ENCODE results near the gene CELA3A. TPM values are rescaled to one million over a fixed set of nuclear protein-coding genes. Genes with fewer than 3 reads are reported as not detected.

CELA3A gene
- total and polyA plus RNA-seq, 8 donors, result 17,183 to 55,024 (median 32,768) TPM

GRCh38 chr1:22025368-22026155 lies 24.1 kb downstream of the CELA3A start:
- H3K4me3 ChIP-seq, result peak overlapping the region; percentile 34 to 61 (median 36)
- intact Hi-C loops (cut with DNase I), result loop anchor here in 1 of 3 donors (5.0 kb wide), 1 partner anchor 392 kb away; no protein-coding TSS in a partner anchor
- peak overlapping the region; percentile 81 to 97 (median 90) for H3K27ac ChIP-seq
- no peaks in the 10 kb centered on the region for H3K27me3 ChIP-seq
- peaks cover 0 to 11% (median 5%) of the 10 kb centered on the region in 3 donors for H3K36me3 ChIP-seq
- FAIRE-seq, result no peak
- DNase-seq, result peak; percentile 54 to 81 (median 68)
- peak; percentile 73 to 95 (median 80) for ATAC-seq
- no peaks in the 10 kb centered on the region for H3K4me1 ChIP-seq
- TF ChIP-seq CTCF (IDR thresholded peaks at IDR 0.05), result no peak
- WGBS, 2 donors, result 34 to 46% methylated on average over 41 to 42 of the region's 42 CpGs
- H3K9me3 ChIP-seq, result no peaks in the 10 kb centered on the region

GRCh38 chr1:22026924-22027289 lies 25.4 kb downstream of the CELA3A start:
- H3K4me3 ChIP-seq, result no peak overlapping the region
- no peak for ATAC-seq
- H3K36me3 ChIP-seq, result peaks cover 0 to 18% (median 7%) of the 10 kb centered on the region in 3 donors
- DNase-seq, result no peak
- H3K4me1 ChIP-seq, result no peaks in the 10 kb centered on the region
- H3K27me3 ChIP-seq, result no peaks in the 10 kb centered on the region
- H3K9me3 ChIP-seq, result no peaks in the 10 kb centered on the region
- no peak for FAIRE-seq
- intact Hi-C loops (cut with DNase I), result loop anchor here in 1 of 3 donors (5.0 kb wide), 1 partner anchor 390 kb away; no protein-coding TSS in a partner anchor
- WGBS, 2 donors, result 85 to 87% methylated on average over 3 of the region's 3 CpGs
- H3K27ac ChIP-seq, result no peak overlapping the region
- TF ChIP-seq CTCF (IDR thresholded peaks at IDR 0.05), result no peak

GRCh38 chr1:22030057-22030456 lies 28.6 kb downstream of the CELA3A start:
- no peak for DNase-seq
- whole genome bisulfite sequencing, 2 donors, result 74 to 79% methylated on average over 4 of the region's 4 CpGs
- H3K27ac ChIP-seq, result no peak overlapping the region
- ATAC-seq, result no peak
- H3K4me3 ChIP-seq, result no peak overlapping the region
- FAIRE-seq, result no peak
- no peak for TF ChIP-seq CTCF (IDR thresholded peaks at IDR 0.05)
- no peaks in the 10 kb centered on the region for H3K4me1 ChIP-seq
- H3K9me3 ChIP-seq, result no peaks in the 10 kb centered on the region
- H3K36me3 ChIP-seq, result peaks cover 0 to 18% (median 7%) of the 10 kb centered on the region in 3 donors
- no peaks in the 10 kb centered on the region for H3K27me3 ChIP-seq
- intact Hi-C loops (cut with DNase I), result no loop called here

- WGBS, 2 donors, result 74 to 78% methylated on average over 3 of the region's 3 CpGs
- Histone ChIP-seq H3K4me1 (no peaks in the 10 kb centered on the region), H3K27me3 (no peaks in the 10 kb centered on the region)
Measured at GRCh38 chr1:22030473-22030872, 29.0 kb downstream of the CELA3A start.

More at GRCh38 chr1:22030473-22030872, 29.0 kb downstream of the CELA3A start:
- FAIRE-seq (no peak), ATAC-seq (no peak), DNase-seq (peak in 1 of 6 donors; percentile 12)
- Histone ChIP-seq H3K36me3 (peaks cover 0 to 18% (median 7%) of the 10 kb centered on the region in 3 donors), H3K9me3 (no peaks in the 10 kb centered on the region), H3K4me3 (no peak overlapping the region), H3K27ac (no peak overlapping the region)
- TF ChIP-seq CTCF (IDR thresholded peaks at IDR 0.05), result no peak
- intact Hi-C loops (cut with DNase I), result no loop called here
